CMK (cell line): ENCODE results near the gene PSG1.
"Not testable (repeated sequence)": the region's sequence is repeated elsewhere in the genome, so short reads cannot be mapped to it uniquely, and the experiment has no call there.

Source experiments
- DNase-seq: peaks from one replicate; pipeline ENCODE4 v3.0.0-alpha.2; 2010; ENCODE audit warnings: low read depth

Gene PSG1

DNA sequence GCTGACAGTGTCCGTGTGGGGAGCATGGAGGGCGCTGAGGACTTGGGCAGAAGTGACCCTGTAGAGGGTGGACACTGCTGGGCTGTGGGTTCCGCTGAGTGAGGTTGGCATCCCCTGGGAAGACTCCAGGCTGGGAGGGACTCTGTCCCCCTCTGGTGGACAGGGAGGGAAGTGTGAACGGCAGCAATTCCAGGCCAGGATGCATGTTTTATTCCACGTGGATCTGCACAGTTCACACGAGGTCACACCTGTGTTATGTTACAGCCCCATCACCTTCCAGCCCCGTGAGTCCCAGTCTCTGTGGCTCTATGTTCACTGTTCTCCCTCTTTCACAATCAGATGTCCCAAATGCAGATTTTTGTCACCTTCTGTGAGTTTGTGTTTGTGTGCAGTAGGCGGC lies 1.8 kb upstream of the PSG1 start:
- DNase-seq, result not testable (repeated sequence)

DNA sequence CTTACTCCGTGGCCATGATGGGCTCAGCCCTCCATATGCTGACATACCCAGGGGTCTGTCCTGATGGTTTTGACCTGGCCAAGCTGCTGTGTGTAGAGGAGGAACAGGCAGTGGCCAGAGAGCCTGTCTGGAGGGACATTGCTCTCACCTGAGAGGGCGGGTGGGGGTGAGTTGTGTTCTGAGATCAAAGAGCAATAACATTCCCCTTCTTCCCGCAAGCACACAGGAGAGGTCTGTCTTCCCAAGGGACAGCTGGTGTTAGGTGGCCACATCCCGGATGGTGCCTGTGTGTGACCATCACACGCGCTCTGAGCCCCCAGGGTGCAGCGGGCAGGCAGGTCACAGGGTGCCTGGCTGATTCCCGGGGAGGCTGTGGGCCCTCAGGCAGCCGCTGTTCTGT lies 1.1 kb upstream of the PSG1 start:
- not testable (repeated sequence) for DNase-seq

DNA sequence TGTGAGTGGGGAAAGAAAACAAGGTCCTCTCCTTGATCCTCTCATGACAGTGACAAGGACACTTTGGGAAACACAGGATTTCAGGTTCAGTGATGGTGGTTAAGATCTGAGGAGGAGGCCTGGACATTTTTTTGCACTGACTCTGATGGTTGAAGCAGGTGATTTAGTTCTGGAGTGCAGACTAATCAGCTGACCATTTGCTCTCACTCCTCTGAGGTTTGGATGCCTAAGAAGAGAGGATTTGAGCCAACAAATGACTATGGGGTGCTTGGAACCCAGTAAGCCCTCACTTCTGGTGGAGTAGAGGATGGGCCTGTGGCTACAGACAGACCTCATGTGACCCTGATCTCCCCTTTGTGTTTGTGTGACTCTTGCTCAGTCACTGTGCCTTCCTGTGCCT lies 2.9 kb downstream of the PSG1 start:
- not testable (repeated sequence) for DNase-seq

- DNase-seq, result not testable (repeated sequence)
Measured at GRCh38 chr19:42875881-42876280, 3.6 kb downstream of the PSG1 start.

DNA sequence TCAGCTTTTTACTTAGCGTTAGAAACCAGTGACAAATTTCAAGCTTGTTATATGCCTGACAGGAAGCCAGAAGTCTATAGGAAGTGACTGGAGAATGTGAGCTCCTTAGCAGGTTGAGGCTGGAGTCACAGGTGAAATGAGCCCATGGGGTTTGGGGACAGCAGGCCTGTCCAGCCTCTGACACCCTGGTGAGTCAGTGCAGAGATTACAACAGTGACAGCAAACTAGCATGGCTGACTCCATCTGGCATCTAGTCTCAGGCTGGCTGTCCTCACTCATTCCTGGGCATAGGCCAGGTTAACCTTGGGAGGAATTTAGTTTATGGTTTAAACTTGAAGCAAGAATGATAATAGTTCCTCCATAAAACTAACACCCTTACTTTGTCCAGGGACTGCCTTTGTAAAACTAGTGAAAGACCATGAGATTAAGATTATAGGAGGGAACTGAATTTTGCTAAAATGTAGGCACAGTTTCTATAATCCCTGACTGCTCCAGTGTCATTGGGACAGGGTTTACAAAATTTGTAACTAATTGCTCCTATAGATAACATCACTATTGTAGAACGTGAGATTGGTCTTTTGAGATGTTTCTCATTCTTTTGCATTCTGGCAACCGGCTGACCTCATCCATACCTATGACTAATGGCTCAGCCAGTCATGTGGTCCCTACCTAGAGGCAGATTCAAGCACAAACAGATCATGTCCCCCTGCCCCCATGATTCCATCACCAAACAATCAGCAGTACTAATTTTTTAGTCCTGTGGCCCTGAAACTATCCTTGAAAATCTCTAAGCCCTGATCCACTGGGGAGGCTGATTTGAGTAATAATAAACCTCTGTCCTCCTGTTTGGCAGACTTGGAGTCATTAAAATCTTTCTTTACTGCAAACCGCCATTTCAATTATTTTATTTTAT lies 4.4 kb downstream of the PSG1 start:
- DNase-seq, result not testable (repeated sequence)

DNA sequence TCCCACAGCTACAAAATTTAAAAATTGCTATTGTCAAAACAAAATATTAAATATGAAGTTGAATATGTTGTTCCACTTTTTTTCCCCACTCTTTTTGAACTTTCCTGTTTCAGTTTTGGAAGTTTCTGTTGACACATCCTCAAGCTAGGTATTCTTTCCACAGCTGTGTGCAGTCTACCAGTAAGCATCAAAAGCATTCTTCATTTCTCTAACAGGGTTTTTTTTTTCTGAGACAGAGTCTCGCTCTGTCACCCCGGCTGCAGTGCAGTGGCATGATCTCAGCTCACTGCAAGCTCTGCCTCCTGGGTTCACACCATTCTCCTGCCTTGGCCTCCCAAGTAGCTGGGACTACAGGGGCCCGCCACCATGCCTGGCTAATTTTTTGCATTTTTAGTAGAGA lies 5.4 kb downstream of the PSG1 start:
- not testable (repeated sequence) for DNase-seq

GRCh38 chr19:42872608-42873007 lies 6.9 kb downstream of the PSG1 start:
- DNase-seq, result no peak

DNA sequence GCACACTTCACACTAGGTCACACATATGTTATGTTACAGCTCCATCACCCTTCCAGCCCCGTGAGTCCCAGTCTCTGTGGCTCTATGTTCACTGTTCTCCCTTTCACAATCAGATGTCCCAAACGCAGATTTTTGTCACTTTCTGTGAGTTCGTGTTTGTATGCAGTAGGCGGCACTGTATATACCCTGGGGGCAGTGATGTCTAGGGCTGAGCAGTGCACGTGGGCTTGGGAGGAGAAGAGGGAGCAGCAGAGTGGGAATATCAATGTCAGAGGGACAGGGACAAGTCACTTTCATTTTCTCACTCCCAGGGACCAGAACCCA lies 22.0 kb downstream of the PSG1 start:
- no peak for DNase-seq

DNA sequence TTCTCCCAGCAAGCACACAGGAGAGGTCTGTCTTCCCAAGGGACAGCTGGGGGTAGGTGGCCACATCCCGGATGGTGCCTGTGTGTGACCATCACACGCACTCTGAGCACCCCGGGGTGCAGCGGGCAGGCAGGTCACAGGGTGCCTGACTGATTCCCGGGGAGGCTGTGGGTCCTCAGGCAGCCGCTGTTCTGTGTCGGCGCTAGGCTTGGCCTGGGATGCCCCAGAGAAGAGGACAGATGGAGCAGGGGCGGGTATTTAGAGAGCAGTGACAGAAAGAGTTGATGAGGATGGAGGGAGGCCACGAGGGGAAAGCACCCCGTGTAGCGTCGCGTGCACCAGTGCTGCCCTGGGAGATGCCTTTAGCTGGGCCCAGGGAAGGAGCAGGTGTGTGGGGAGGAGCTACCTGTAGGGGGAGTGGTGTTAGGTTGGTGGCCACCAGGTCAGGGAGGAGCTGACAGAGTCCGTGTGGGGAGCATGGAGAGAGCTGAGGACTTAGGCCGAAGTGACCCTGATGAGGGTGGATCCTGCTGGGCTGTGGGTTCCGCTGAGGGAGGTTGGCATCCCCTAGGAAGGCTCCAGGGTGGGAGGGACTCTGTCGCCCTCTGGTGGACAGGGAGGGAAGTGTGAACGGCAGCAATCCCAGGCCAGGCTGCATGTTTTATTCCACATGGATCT lies 22.5 kb downstream of the PSG1 start:
- DNase-seq, result not testable (repeated sequence)

DNA sequence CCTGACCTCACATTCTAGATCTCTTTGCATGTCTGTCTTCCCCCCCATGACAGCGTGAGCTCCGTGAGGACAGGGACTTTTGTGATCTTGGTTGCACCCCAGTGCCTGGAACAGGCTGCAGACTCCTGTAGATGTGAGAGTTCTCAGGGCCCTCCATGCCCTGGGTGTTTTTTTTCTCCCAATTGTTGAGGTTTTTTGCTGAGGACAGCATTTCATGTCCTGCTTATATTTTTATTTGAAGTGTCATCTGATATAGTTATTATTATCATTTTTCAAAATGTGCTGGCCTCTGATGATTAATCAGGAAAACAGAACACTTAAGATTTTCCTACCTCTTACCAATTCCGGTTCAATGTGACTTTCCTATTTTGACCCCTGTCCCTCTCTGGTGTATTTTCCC lies 24.8 kb downstream of the PSG1 start:
- not testable (repeated sequence) for DNase-seq

DNA sequence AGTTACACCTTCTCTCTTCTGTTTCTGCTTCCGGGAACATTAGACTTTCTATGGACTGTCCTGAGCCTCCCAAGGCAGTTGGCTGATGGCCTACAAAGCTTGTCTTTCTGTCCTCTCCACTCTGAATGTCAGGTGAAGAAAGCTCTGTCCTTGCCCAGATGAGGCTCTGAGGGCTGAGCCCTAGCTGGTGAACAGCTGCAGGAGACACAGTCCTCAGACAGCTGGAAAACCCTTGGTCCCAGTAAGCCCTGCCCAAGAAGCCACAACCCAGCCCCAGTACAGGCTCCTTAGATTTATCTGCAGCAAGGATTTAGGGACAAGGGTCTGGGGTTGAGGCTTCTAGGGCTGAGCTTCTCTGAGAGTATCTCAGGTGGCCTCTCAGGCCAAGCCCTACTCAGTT lies 26.3 kb downstream of the PSG1 start:
- DNase-seq, result not testable (repeated sequence)

DNA sequence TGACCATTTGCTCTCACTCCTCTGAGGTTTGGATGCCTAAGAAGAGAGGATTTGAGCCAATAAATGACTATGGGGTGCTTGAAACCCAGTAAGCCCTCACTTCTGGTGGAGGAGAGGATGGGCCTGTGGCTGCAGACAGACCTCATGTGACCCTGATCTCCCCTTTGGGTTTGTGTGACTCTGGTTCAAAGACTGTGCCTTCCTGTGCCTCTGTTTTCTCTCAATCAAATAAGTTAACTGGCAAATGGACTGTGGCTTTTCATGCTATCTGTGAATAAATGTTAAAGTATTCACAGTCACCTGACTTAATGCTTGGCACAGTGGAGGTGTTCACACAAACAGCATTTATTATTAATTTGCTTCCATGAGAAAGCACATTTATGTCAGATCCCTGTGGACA lies 26.7 kb downstream of the PSG1 start:
- DNase-seq, result not testable (repeated sequence)

GRCh38 chr19:42851718-42852280 lies 27.7 kb downstream of the PSG1 start:
- DNase-seq, result not testable (repeated sequence)

- no peak for DNase-seq
Measured at GRCh38 chr19:42850981-42851717, 28.4 kb downstream of the PSG1 start.

DNA sequence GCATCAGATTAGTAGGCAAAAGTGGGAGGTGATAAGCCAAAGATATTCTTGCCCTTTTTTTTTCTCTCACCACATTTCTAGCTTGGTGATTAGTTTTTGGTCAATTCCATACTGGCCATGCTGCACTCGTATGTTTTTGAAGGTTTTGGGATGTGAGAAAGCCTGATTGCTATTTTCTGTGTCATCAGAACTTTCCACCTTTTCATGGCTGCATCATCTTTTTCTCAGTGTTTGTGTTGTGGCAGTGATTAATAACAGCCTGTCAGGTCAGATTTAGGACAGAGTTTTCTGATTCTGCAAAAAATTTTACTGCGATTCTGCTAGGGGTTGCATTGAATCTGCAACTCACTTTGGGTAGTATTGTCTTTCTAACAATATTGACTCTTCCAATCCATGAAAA lies 32.9 kb downstream of the PSG1 start:
- DNase-seq, result no peak

DNA sequence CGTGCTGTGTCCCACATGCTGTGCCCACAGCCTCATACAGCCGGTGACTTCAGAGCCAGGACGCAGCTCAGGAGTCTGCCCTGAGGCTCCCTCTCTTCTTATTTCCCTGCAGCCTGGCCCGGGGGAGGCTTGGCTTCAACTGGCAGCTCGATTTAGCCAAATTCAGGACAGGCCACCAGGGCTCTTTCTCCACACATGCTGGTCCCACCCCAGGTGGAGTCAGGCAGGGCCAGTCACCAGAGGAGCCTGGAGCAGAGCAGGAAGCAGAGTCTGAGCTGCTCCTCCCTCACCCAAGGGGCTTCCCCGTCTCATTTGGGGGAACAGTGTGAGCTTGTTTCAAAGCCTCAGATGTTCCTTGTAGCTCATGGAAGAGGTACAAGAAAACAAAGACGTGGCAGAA lies 35.9 kb downstream of the PSG1 start:
- not testable (repeated sequence) for DNase-seq

DNA sequence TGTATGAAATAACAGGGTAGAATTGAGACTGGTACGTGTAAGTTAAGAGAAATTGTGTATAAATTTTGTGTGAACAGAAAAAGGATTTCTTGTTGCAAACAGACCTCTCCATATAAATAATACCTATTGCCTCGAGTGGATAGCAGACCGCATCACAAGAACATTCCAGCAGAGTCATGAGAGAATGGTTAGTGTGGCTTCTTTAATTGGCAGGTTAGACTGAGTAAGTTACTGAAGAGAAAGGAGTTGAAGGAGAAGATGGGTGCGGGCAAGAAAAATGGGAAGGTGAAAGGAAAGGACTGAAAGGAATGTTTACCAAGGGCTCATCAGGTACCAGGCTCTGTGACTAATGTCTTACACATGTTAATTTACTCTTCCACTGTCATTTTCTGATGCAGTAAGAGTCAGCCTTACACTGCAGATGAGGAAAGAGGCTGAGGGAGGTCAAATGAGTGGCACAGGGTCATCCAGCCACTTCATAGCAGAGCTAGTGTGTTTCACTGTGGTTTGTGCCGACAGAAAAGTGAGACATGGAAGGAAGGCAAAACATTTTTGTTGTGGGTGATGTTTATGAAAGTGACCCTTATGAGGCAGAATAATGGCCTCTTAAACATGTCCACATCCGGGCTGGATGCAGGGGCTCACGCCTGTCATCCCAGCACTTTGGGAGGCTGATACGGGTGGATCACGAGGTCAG lies 46.6 kb downstream of the PSG1 start:
- not testable (repeated sequence) for DNase-seq

- DNase-seq, result not testable (repeated sequence)
Measured at GRCh38 chr19:42832023-42832680, 47.4 kb downstream of the PSG1 start.

DNA sequence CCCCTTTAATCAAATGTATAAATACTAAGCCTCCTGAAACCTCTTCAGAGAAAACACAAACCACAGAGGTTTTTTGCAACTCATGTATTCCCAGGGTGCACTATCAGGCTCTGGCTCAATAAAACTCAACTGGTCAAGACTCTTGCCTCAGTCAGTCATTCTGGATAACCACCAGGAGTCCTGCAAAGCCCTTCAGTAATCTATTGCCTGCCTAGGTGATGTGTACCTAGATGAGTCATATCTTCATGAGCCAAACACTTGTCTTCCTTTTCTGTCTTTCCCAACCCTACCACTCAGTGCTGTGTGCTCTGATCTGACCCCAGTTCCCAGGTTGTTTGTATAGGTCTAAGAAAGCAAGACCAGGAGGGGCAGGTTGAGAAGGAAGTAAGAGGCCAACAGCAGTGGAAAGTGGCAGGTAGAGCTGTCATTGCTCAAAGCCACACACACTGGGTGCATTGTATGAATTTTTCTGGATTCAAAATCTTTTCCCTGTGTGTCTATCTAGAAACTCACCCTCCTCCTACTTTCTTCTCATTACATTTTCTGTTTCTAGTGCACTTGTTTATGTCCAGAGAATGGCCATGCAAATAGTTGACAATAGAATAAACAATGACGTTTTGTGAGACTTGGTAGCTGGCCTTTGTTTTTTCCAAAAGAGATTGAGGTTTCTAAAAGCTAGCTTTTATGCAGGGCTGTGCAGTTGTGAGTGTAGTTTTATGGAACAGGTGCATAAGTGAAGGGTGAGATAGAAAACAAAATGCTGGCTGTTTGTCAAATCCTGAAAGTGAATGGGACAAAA lies 48.1 kb downstream of the PSG1 start:
- no peak for DNase-seq

DNA sequence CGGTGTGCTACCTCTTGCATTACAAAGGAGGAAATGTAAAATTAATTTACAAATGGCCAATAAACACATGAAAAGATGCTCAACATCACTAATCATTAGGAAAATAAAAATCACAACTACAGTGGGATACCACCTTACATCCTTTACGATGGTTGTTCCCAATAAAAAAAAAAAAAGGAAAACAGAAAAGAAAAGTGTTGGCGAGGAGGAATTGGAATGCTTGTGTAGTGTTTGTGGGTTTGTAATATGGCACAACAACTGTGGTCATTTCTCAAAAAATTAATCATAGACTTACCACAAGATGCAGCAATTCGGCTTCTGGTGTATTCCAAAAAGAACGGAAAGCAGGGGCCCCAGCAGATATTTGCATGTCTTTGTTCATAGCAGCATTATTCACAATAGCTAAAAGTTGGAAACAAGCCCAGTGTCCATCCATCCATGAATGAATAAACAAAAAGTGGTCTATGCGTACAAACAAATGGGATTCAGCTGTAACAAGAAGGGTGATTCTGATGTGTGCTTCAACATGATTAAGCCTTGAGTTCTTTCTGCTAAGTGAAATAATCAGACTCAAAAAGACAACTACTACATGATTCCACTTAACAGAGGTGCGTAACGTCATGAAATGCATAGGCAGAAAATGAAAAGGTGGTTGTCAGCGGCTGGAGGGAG lies 58.1 kb downstream of the PSG1 start:
- DNase-seq, result not testable (repeated sequence)
